MM.1S (cell line): Measurements from ENCODE around the gene LINGO4.
A peak's percentile ranks its signal among the peaks of the same experiment; 100 is the strongest.

ENCODE experiments used
- DNase-seq: peaks from one replicate; pipeline ENCODE4 v3.0.0-alpha.2; 2015
- H2AFZ ChIP-seq: fragments of 300-600 bp; sonication (generic); 2 replicates; pipeline ENCODE4 v1.6.0; 2016; ENCODE audit warnings: antibody characterized with exemption, low read length
- H3F3A ChIP-seq: fragments of 300-600 bp; sonication (generic); 2 replicates; pipeline ENCODE4 v1.6.1; 2016; ENCODE audit warnings: mild to moderate bottlenecking, antibody characterized with exemption, low read length, moderate library complexity, mixed read lengths; ENCODE audit not compliant: insufficient read depth
- H3K27ac ChIP-seq: fragments of 300-600 bp; sonication (generic); 2 replicates; pipeline ENCODE4 v1.5.1; 2016; ENCODE audit warnings: mild to moderate bottlenecking, low read length
- H3K27me3 ChIP-seq: fragments of 300-600 bp; sonication (generic); replicated peaks from 2 replicates; pipeline ENCODE4 v1.6.0; 2016; ENCODE audit warnings: low read length; ENCODE audit not compliant: insufficient read depth
- H3K36me3 ChIP-seq: fragments of 300-600 bp; sonication (generic); replicated peaks from 2 replicates; pipeline ENCODE4 v1.6.1; 2016; ENCODE audit warnings: mild to moderate bottlenecking, low read length, mixed read lengths; ENCODE audit not compliant: insufficient read depth
- H3K4me1 ChIP-seq: fragments of 300-600 bp; sonication (generic); 2 replicates; pipeline ENCODE4 v1.6.1; 2016; ENCODE audit warnings: low read length, mixed read lengths
- H3K4me2 ChIP-seq: fragments of 300-600 bp; sonication (generic); 2 replicates; pipeline ENCODE4 v1.6.0; 2016; ENCODE audit warnings: low read depth, low read length
- H3K4me3 ChIP-seq: fragments of 300-600 bp; sonication (generic); 2 replicates; pipeline ENCODE4 v1.5.1; 2016; ENCODE audit warnings: low read length, mixed read lengths
- H3K79me2 ChIP-seq: fragments of 300-600 bp; sonication (generic); 2 replicates; pipeline ENCODE4 v1.6.1; 2016; ENCODE audit warnings: mixed run types, low read length, mixed read lengths
- H3K9ac ChIP-seq: fragments of 300-600 bp; sonication (generic); 2 replicates; pipeline ENCODE4 v1.6.1; 2016; ENCODE audit warnings: low read length, mixed read lengths
- H3K9me2 ChIP-seq: fragments of 300-600 bp; sonication (generic); replicated peaks from 2 replicates; pipeline ENCODE4 v1.6.1; 2016; ENCODE audit warnings: mild to moderate bottlenecking, low read length, mixed read lengths; ENCODE audit not compliant: insufficient read depth
- H3K9me3 ChIP-seq: fragments of 300-600 bp; sonication (generic); replicated peaks from 2 replicates; pipeline ENCODE4 v1.6.1; 2016; ENCODE audit warnings: mild to moderate bottlenecking, low read length, mixed read lengths; ENCODE audit not compliant: insufficient read depth
- H4K20me1 ChIP-seq: fragments of 300-600 bp; sonication (generic); 2 replicates; pipeline ENCODE4 v1.6.1; 2016; ENCODE audit warnings: mild to moderate bottlenecking, low read length, moderate library complexity, mixed read lengths; ENCODE audit not compliant: insufficient read depth
- CTCF ChIP-seq: fragments of 300-600 bp; sonication (generic); IDR thresholded peaks from 2 replicates; pipeline ENCODE4 v1.5.1; 2016; ENCODE audit warnings: antibody characterized with exemption, low read length, mixed read lengths
- EZH2 ChIP-seq: fragments of 300-600 bp; sonication (generic); optimal IDR thresholded peaks from 2 replicates; pipeline ENCODE3; 2017; ENCODE audit warnings: low read depth, mild to moderate bottlenecking, antibody characterized with exemption, low read length, mixed read lengths
- EZH2phosphoT487 ChIP-seq: fragments of 300-600 bp; sonication (generic); IDR thresholded peaks from 2 replicates; pipeline ENCODE4 v1.6.1; 2018; ENCODE audit warnings: antibody characterized with exemption, low read length

LINGO4 gene

GRCh38 chr1:151839457-151840403 lies 34.5 kb upstream of the LINGO4 start, which contains the start of gene C2CD4D:
Gene C2CD4D, minus strand, starts transcription at chr1:151839820. Its CDS starts 831 bp downstream, at chr1:151838989.
- Histone ChIP-seq H3K4me2 (peak within 1 kb of the TSS; percentile 92), H3F3A (peaks cover 21% of the 10 kb centered on the region), H3K9me3 (no peaks in the 10 kb centered on the region), H4K20me1 (no peaks in the 10 kb centered on the region), H3K9me2 (no peaks in the 10 kb centered on the region), H3K79me2 (no peaks in the 10 kb centered on the region), H3K9ac (peak within 1 kb of the TSS; percentile 66), H3K36me3 (no peaks in the 10 kb centered on the region), H2AFZ (peak within 1 kb of the TSS; percentile 92), H3K4me3 (peak within 1 kb of the TSS; percentile 75), H3K27me3 (no peaks in the 10 kb centered on the region), H3K27ac (peak within 1 kb of the TSS; percentile 47; the same call in 1 of the 2 replicates), H3K4me1 (peaks cover 29% of the 10 kb centered on the region)
- DNase-seq, result peak; percentile 88
- TF ChIP-seq EZH2phosphoT487, result no peak
- TF ChIP-seq CTCF, result peak; percentile 27
- no peak for TF ChIP-seq EZH2

DNA sequence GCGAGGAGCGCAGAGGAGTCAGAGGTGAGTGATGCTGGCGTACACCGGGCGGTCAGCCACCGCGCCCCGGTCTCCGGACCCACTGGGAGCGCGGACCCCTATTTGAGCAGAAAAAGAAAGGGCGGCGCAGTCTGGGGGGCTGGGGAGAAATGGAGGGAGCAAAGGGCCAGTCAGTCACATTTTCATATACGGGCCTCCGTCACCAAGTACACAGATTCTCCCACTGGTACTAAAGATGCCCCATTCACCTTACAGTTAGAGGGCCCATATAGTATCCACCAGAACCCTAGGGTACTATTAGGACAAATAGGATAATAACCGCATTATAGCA lies 33.8 kb upstream of the LINGO4 start:
- peak overlapping the region; percentile 92 for H2AFZ ChIP-seq

More for the DNA sequence above, 33.8 kb upstream of the LINGO4 start:
- TF ChIP-seq EZH2, result no peak
- no peak for TF ChIP-seq EZH2phosphoT487
- no peak for TF ChIP-seq CTCF
- H3K4me3 ChIP-seq, result peak overlapping the region; percentile 75
- no peak for DNase-seq
- H3K27me3 ChIP-seq, result no peaks in the 10 kb centered on the region
- no peaks in the 10 kb centered on the region for H3K9me2 ChIP-seq
- H4K20me1 ChIP-seq, result no peaks in the 10 kb centered on the region
- no peaks in the 10 kb centered on the region for H3K9me3 ChIP-seq
- H3K4me2 ChIP-seq, result peak overlapping the region; percentile 92
- H3K4me1 ChIP-seq, result peaks cover 36% of the 10 kb centered on the region
- H3F3A ChIP-seq, result peaks cover 21% of the 10 kb centered on the region
- no peaks in the 10 kb centered on the region for H3K79me2 ChIP-seq
- peak overlapping the region; percentile 0; the same call in 1 of the 2 replicates for H3K27ac ChIP-seq
- H3K36me3 ChIP-seq, result no peaks in the 10 kb centered on the region
- H3K9ac ChIP-seq, result peak overlapping the region; percentile 66; the same call in 1 of the 2 replicates
